ENCODE measurements around the gene CTSZ.

DNA sequence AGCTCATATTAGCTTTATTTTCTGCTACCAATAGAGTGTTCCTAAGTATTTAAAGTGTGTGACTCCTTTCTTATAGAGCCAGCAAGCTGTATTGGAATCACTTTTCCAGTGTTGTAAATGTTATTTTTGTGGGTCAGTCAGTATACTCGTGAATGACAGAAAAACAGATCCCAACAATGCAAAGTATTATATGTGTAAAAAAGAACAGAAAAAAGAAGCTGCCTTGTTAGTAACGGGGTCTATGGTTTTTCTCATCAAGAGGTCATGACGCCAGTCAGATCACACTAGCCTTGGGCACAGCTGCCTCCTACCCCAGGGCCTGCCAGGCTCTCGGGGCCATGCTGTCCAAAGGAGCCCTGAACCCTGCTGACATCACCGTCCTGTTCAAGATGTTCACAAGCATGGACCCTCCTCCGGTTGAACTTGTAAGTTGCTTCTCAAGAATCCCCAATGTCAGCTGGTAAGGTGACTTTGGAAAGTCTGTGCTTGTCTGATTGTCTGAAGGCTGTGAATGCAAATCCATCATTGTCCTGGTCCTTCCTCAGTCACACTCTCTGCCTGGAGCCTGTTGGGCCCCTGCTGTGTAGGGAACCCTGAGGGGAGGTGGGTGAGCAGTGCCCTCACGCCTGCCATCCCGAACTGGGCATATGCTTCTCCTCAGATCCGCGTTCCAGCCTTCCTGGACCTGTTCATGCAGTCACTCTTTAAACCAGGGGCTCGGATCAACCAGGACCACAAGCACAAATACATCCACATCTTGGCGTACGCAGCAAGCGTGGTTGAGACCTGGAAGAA is 16.2 kb downstream of the CTSZ start:
- TF ChIP-seq, protein P1, sequence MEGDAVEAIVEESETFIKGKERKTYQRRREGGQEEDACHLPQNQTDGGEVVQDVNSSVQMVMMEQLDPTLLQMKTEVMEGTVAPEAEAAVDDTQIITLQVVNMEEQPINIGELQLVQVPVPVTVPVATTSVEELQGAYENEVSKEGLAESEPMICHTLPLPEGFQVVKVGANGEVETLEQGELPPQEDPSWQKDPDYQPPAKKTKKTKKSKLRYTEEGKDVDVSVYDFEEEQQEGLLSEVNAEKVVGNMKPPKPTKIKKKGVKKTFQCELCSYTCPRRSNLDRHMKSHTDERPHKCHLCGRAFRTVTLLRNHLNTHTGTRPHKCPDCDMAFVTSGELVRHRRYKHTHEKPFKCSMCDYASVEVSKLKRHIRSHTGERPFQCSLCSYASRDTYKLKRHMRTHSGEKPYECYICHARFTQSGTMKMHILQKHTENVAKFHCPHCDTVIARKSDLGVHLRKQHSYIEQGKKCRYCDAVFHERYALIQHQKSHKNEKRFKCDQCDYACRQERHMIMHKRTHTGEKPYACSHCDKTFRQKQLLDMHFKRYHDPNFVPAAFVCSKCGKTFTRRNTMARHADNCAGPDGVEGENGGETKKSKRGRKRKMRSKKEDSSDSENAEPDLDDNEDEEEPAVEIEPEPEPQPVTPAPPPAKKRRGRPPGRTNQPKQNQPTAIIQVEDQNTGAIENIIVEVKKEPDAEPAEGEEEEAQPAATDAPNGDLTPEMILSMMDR (IDR thresholded peaks at IDR 0.05; ENCODE audit: low read length): no peak
- TF ChIP-seq EZH2 (IDR thresholded peaks at IDR 0.05; ENCODE audit: borderline replicate concordance, low read length): no peak
